GDM1 (cell line): ENCODE measurements around the gene UGT2B10.
A peak's percentile ranks its signal among the peaks of the same experiment; 100 is the strongest.
"Not testable (repeated sequence)": the region's sequence is repeated elsewhere in the genome, so short reads cannot be mapped to it uniquely, and the experiment has no call there.

Experiments
- DNase-seq: peaks from one replicate; lab custom pipeline; 2025; lab: John Stamatoyannopoulos, UW

UGT2B10 gene

GRCh38 chr4:68815617-68816409 is at the start of gene UGT2B10:
Gene UGT2B10, plus strand, starts transcription at chr4:68815994. Its CDS starts 26 bp downstream, at chr4:68816020.
- DNase-seq: not testable (repeated sequence)

GRCh38 chr4:68771836-68772235 is 44.0 kb upstream of the UGT2B10 start:
- DNase-seq: not testable (repeated sequence)

GRCh38 chr4:68773699-68774098 is 42.1 kb upstream of the UGT2B10 start:
- DNase-seq: no peak

- no peak for DNase-seq
Observed at GRCh38 chr4:68780232-68780631, 35.6 kb upstream of the UGT2B10 start.

- DNase-seq: no peak
Observed at GRCh38 chr4:68797048-68797447, 18.7 kb upstream of the UGT2B10 start.

- no peak for DNase-seq
Observed at GRCh38 chr4:68797618-68798017, 18.2 kb upstream of the UGT2B10 start.

- DNase-seq: no peak
Observed at GRCh38 chr4:68803013-68803412, 12.8 kb upstream of the UGT2B10 start.

GRCh38 chr4:68808060-68808459 is 7.7 kb upstream of the UGT2B10 start:
- DNase-seq: no peak

- DNase-seq: no peak
Observed at GRCh38 chr4:68810919-68811318, 4.9 kb upstream of the UGT2B10 start.

- not testable (repeated sequence) for DNase-seq
Observed at GRCh38 chr4:68816410-68817265, 844 bp downstream of the UGT2B10 start.

- no peak for DNase-seq
Observed at GRCh38 chr4:68817386-68817785, 1.6 kb downstream of the UGT2B10 start.

- DNase-seq: not testable (repeated sequence)
Observed at GRCh38 chr4:68818030-68818462, 2.3 kb downstream of the UGT2B10 start.

GRCh38 chr4:68831642-68832041 is 15.8 kb downstream of the UGT2B10 start:
- DNase-seq: no peak

- no peak for DNase-seq
Observed at GRCh38 chr4:68850293-68850692, 34.5 kb downstream of the UGT2B10 start.

GRCh38 chr4:68855771-68856170 is 40.0 kb downstream of the UGT2B10 start:
- DNase-seq: no peak

GRCh38 chr4:68858039-68858438 is 42.2 kb downstream of the UGT2B10 start:
- no peak for DNase-seq

- no peak for DNase-seq
Observed at GRCh38 chr4:68859655-68860054, 43.9 kb downstream of the UGT2B10 start.

GRCh38 chr4:68861057-68861456 is 45.3 kb downstream of the UGT2B10 start:
- no peak for DNase-seq

- peak; percentile 59 for DNase-seq
Observed at GRCh38 chr4:68864438-68865187, 48.8 kb downstream of the UGT2B10 start.

GRCh38 chr4:68865188-68865638 is 49.4 kb downstream of the UGT2B10 start:
- DNase-seq: no peak

GRCh38 chr4:68865760-68866159 is 50.0 kb downstream of the UGT2B10 start:
- DNase-seq: peak; percentile 19

- no peak for DNase-seq
Observed at GRCh38 chr4:68869274-68869773, 53.5 kb downstream of the UGT2B10 start.
